ENCODE results near the gene KNDC1. TPM values are rescaled to one million over a fixed set of nuclear protein-coding genes. Genes with fewer than 3 reads are reported as not detected.

Gene KNDC1
- total RNA-seq, 1 donor from 2014 or later: 0.06 TPM

GRCh38 chr10:133236401-133237240 lies 76.6 kb downstream of the KNDC1 start:
- TF ChIP-seq, protein P1, sequence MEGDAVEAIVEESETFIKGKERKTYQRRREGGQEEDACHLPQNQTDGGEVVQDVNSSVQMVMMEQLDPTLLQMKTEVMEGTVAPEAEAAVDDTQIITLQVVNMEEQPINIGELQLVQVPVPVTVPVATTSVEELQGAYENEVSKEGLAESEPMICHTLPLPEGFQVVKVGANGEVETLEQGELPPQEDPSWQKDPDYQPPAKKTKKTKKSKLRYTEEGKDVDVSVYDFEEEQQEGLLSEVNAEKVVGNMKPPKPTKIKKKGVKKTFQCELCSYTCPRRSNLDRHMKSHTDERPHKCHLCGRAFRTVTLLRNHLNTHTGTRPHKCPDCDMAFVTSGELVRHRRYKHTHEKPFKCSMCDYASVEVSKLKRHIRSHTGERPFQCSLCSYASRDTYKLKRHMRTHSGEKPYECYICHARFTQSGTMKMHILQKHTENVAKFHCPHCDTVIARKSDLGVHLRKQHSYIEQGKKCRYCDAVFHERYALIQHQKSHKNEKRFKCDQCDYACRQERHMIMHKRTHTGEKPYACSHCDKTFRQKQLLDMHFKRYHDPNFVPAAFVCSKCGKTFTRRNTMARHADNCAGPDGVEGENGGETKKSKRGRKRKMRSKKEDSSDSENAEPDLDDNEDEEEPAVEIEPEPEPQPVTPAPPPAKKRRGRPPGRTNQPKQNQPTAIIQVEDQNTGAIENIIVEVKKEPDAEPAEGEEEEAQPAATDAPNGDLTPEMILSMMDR (conservative IDR thresholded peaks at IDR 0.05; ENCODE audit: low read depth, low read length): no peak
- no peak for DNase-seq (ENCODE audit: low read depth)
- H3K4me3 ChIP-seq (ENCODE audit: low read depth, low read length): no peak overlapping the region

DNA sequence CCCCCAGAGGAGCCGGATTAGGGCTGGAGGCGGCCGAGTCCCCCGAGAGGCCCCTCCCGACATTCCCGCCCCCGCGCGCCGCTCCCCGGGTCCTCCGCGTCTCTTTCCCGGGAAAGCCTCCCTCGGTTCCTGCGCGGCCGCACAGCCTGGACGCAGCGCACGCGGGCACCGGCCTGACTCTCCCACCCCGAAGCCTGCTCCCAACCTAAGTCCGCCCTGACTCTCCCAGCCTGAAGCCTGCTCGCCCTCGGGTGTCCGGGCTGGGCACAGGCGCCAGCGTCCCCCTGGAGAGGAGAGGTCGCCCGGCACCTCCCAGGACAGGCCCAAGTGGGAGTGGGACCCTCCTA lies 77.2 kb downstream of the KNDC1 start:
- DNase-seq (ENCODE audit: low read depth): no peak
- TF ChIP-seq, protein P1 (conservative IDR thresholded peaks at IDR 0.05; ENCODE audit: low read depth, low read length): no peak
- no peak overlapping the region for H3K4me3 ChIP-seq (ENCODE audit: low read depth, low read length)

DNA sequence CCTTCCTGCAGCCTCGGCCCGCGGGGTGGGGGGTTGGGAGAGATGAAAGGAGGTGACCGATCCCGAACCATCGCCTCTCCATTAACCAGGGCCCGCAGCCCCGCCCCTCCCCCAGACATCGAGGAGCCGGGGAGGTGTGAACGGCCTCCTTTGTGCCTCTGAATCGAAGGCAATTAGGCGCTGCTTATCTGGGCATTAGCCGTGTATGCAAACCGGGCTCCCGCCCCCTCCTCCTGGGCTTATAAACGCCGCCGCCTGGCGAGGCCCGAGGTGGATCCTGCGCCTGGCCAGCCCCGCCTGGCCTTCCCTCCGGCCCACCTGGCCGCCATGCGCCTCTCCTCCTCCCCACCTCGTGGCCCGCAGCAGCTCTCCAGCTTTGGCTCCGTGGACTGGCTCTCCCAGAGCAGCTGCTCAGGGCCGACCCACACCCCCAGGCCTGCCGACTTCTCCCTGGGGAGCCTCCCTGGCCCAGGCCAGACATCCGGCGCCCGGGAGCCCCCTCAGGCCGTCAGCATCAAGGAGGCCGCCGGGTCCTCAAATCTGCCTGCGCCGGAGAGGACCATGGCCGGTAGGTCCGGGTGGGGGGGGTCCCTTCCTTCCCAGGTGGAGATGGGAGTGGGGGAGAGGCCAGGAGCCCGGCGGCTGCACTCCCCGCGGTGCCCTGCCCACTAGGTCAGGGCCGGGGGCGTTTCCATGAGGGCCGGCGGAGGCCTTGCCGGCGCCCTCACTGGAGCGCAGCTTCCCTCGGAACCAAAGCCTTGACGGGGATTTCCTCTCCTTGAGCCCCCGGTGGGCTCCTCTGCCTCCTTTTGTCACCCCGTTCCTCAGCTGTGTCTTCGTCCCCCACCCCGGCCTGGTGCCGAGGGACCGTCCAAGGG lies 77.8 kb downstream of the KNDC1 start, which contains the start of gene VENTX:
Gene VENTX, plus strand, starts transcription at position 268 of the 878 bp plus-strand sequence. Its CDS starts 60 bp downstream, at position 328.
- H3K4me3 ChIP-seq (ENCODE audit: low read depth, low read length): no peak within 1 kb of the TSS
- no peak for DNase-seq (ENCODE audit: low read depth)
- TF ChIP-seq, protein P1 (conservative IDR thresholded peaks at IDR 0.05; ENCODE audit: low read depth, low read length): no peak

DNA sequence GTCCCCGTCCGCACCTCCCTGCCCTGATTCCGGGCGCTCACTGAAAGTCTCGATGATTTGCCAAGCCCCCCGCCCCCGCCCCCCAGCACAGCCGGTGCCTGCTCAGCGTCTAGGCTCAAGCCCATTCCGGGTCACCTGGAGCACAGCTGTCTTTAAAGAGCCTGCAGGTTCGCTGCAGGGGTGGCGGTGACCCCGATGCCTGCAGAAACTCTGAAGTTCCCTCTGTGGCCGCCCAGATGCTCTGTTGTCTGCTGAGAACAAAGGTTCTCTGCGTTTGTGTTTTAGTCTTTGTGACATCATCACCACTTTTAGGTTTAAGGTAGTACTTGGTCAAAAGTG lies 78.4 kb downstream of the KNDC1 start:
- H3K4me3 ChIP-seq (ENCODE audit: low read depth, low read length): no peak overlapping the region
- DNase-seq (ENCODE audit: low read depth): no peak
- TF ChIP-seq, protein P1 (conservative IDR thresholded peaks at IDR 0.05; ENCODE audit: low read depth, low read length): no peak

DNA sequence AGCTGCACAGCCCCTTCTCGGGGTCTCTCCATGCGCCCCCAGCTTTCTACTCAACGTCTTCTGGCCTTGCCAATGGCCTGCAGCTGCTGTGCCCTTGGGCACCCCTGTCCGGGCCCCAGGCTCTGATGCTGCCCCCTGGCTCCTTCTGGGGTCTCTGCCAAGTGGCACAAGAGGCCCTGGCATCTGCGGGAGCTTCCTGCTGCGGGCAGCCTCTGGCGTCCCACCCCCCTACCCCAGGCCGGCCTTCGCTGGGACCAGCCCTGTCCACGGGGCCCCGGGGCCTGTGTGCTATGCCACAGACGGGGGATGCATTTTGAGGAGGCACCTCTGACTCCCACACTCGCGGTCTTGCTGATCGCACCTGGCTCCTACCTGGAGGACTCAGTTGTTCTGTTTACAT lies 80.0 kb downstream of the KNDC1 start:
- no peak overlapping the region for H3K4me3 ChIP-seq (ENCODE audit: low read depth, low read length)
- TF ChIP-seq, protein P1 (conservative IDR thresholded peaks at IDR 0.05; ENCODE audit: low read depth, low read length): no peak
- no peak for DNase-seq (ENCODE audit: low read depth)

GRCh38 chr10:133241501-133242205 lies 81.6 kb downstream of the KNDC1 start:
- no peak for DNase-seq (ENCODE audit: low read depth)
- peak overlapping the region; percentile 11 for H3K4me3 ChIP-seq (ENCODE audit: low read depth, low read length)
- TF ChIP-seq, protein P1 (conservative IDR thresholded peaks at IDR 0.05; ENCODE audit: low read depth, low read length): no peak

Data from epithelial cell of proximal tubule (primary cell).